HepG2 (cell line): ENCODE results near the gene SNHG17. TPM values are rescaled to one million over a fixed set of nuclear protein-coding genes. Genes with fewer than 3 reads are reported as not detected.

Source experiments
- ARID4A ChIP-seq: sonication (generic); formaldehyde crosslinking; IDR thresholded peaks from 2 replicates; pipeline ENCODE4 v1.5.0; 2020; ENCODE audit warnings: mild to moderate bottlenecking, missing genetic modification reagents, borderline replicate concordance
- CCDC6 ChIP-seq: sonication (generic); formaldehyde crosslinking; IDR thresholded peaks from 2 replicates; pipeline ENCODE4 v1.8.1; 2022; ENCODE audit warnings: mild to moderate bottlenecking, missing genetic modification reagents, moderate library complexity
- CHD2 ChIP-seq: IDR thresholded peaks from 2 replicates; pipeline ENCODE4 v1.6.1; 2011; ENCODE audit warnings: low read depth, low read length, improper control_type of control experiment
- FIP1L1 ChIP-seq: fragments of 200-400 bp; formaldehyde crosslinking; IDR thresholded peaks from 2 replicates; pipeline ENCODE4 v1.6.1; 2018; ENCODE audit warnings: low read depth, mild to moderate bottlenecking, low read length, moderate library complexity, borderline replicate concordance; ENCODE audit not compliant: insufficient read depth
- HDAC6 ChIP-seq: fragments of 200-600 bp; sonication (generic); IDR thresholded peaks from 2 replicates; pipeline ENCODE4 v1.7.0; 2017; ENCODE audit warnings: mild to moderate bottlenecking, antibody characterized with exemption, low read length, low read depth
- HNF4G ChIP-seq, 2 experiments: sonication (generic) in 1 of 2; formaldehyde crosslinking in 1 of 2; IDR thresholded peaks; 2 replicates each; pipeline versions ENCODE4 v1.4.0 to v1.6.1; 2011 to 2020; ENCODE audit warnings: borderline replicate concordance in 2 of 2, low read depth in 2 of 2, mild to moderate bottlenecking in 2 of 2, low read length in 1 of 2, missing genetic modification reagents in 1 of 2, moderate library complexity in 1 of 2
- KLF9 ChIP-seq: IDR thresholded peaks from 2 replicates; pipeline ENCODE4 v1.6.1; 2016; ENCODE audit warnings: low read depth
- MYC ChIP-seq: sonication (generic); formaldehyde crosslinking; IDR thresholded peaks from 2 replicates; pipeline ENCODE4 v1.9.0; 2021; ENCODE audit warnings: missing genetic modification reagents, borderline replicate concordance
- POLR2G ChIP-seq: fragments of 200-400 bp; formaldehyde crosslinking; IDR thresholded peaks from 2 replicates; pipeline ENCODE4 v1.6.1; 2018; ENCODE audit warnings: mild to moderate bottlenecking, low read depth, low read length, moderate library complexity
- PRDM10 ChIP-seq: sonication (generic); formaldehyde crosslinking; IDR thresholded peaks from 2 replicates; pipeline ENCODE4 v1.4.0; 2020; ENCODE audit warnings: low read depth, missing genetic modification reagents
- TEAD3 ChIP-seq: optimal IDR thresholded peaks from 2 replicates; pipeline ENCODE3; 2016; ENCODE audit warnings: borderline replicate concordance
- USF2 ChIP-seq, 2 experiments: sonication (generic) in 1 of 2; formaldehyde crosslinking in 1 of 2; IDR thresholded peaks; 2 replicates each; pipeline versions ENCODE4 v1.5.1 to v1.6.1; 2011 to 2020; ENCODE audit warnings: borderline replicate concordance in 1 of 2, low read depth in 1 of 2, low read length in 1 of 2, mild to moderate bottlenecking in 1 of 2, missing genetic modification reagents in 1 of 2, moderate library complexity in 1 of 2
- ZNF124 ChIP-seq: sonication (generic); formaldehyde crosslinking; IDR thresholded peaks from 2 replicates; pipeline ENCODE4 v1.4.0; 2020; ENCODE audit warnings: missing genetic modification reagents
- ZNF441 ChIP-seq: sonication (generic); formaldehyde crosslinking; IDR thresholded peaks from 2 replicates; pipeline ENCODE4 v1.7.0; 2021; ENCODE audit warnings: missing genetic modification reagents, borderline replicate concordance
- ZNF552 ChIP-seq: sonication (generic); formaldehyde crosslinking; IDR thresholded peaks from 2 replicates; pipeline ENCODE4 v1.9.0; 2022; ENCODE audit warnings: missing genetic modification reagents, mild to moderate bottlenecking, borderline replicate concordance
- ZNF562 ChIP-seq: sonication (generic); formaldehyde crosslinking; IDR thresholded peaks from 2 replicates; pipeline ENCODE4 v1.8.0; 2022; ENCODE audit warnings: missing genetic modification reagents, borderline replicate concordance
- ZNF775 ChIP-seq: sonication (generic); formaldehyde crosslinking; IDR thresholded peaks from 2 replicates; pipeline ENCODE4 v1.4.0; 2020; ENCODE audit warnings: missing genetic modification reagents, mild to moderate bottlenecking, moderate library complexity, borderline replicate concordance
- polyA plus RNA-seq, 8 experiments: library from polyadenylated mRNA; depleted of rRNA in 3 of 8; stranded (reverse) in 7 of 8; unstranded in 1 of 8; fragments of >200 nt; fragmentation: Illumina TruSeq in 4 of 8; extraction: Trizol in 4 of 8; gene quantifications; 2 replicates each; pipeline versions ENCODE4 v1.2.1 to v1.2.3, GENCODE V29; 2011 to 2016; ENCODE audit warnings: low read depth in 4 of 8, missing spikeins in 1 of 8, mixed read lengths in 1 of 8; ENCODE audit not compliant: insufficient read depth in 1 of 8
- total RNA-seq, 5 experiments: library from RNA; depleted of rRNA; stranded (reverse); fragments of >200 nt; fragmentation: Illumina TruSeq; extraction: Trizol; gene quantifications; 2 replicates each; pipeline ENCODE4 v1.2.3, GENCODE V29; 2016; ENCODE audit warnings: low read depth in 1 of 5

Gene SNHG17
- total and polyA plus RNA-seq, 2 of the 13 experiments (the other 11 are each of a cell fraction or from before 2014, with no cell fraction given): 26.2 to 41.2 TPM

GRCh38 chr20:38446441-38447209 is 11.5 kb upstream of the SNHG17 start (continued):
- TF ChIP-seq FIP1L1 (no peak; the same call in 1 of the 2 replicates), ZNF552 (CRISPR knock-in tag) (peak; percentile 64; the same call in 1 of the 2 replicates), ZNF775 (no peak), ZNF562 (CRISPR knock-in tag) (no peak), HNF4G (IDR thresholded peaks at IDR 0.05; ENCODE audit: borderline replicate concordance, low read depth, low read length) (no peak), HNF4G (CRISPR knock-in tag; IDR thresholded peaks at IDR 0.05; ENCODE audit: borderline replicate concordance, low read depth) (peak; percentile 75), POLR2G (peak; percentile 98), CHD2 (peak; percentile 43; the same call in 1 of the 2 replicates), ARID4A (CRISPR knock-in tag) (peak; percentile 99), CCDC6 (CRISPR knock-in tag) (peak; percentile 98), PRDM10 (CRISPR knock-in tag) (peak; percentile 90), MYC (CRISPR knock-in tag) (peak; percentile 98), TEAD3 (CRISPR knock-in tag) (peak; percentile 88), ZNF124 (CRISPR knock-in tag) (peak; percentile 94), USF2 (IDR thresholded peaks at IDR 0.05; ENCODE audit: low read depth, low read length) (no peak), USF2 (CRISPR knock-in tag; IDR thresholded peaks at IDR 0.05; ENCODE audit: borderline replicate concordance) (peak; percentile 64; the same call in 1 of the 2 replicates), KLF9 (CRISPR knock-in tag) (peak; percentile 76), HDAC6 (no peak), ZNF441 (CRISPR knock-in tag) (peak; percentile 80)
